GM12875 (cell line): ENCODE measurements around the gene LITAFD.

Experiments used
- H3K4me3 ChIP-seq: one replicate; pipeline ENCODE4 v1.5.1; 2011; ENCODE audit warnings: low read depth, low read length, control low read depth
- CTCF ChIP-seq: IDR thresholded peaks from 2 replicates; pipeline ENCODE4 v1.5.1; 2011; ENCODE audit warnings: low read depth, mild to moderate bottlenecking, control low read depth, inconsistent platforms, low read length, moderate library complexity, borderline replicate concordance; ENCODE audit not compliant: insufficient read depth

The LITAFD gene

GRCh38 chr16:8919089-8919933, 37.2 kb downstream of the LITAFD start:
- H3K4me3 ChIP-seq: no peak overlapping the region
- TF ChIP-seq CTCF: no peak

DNA sequence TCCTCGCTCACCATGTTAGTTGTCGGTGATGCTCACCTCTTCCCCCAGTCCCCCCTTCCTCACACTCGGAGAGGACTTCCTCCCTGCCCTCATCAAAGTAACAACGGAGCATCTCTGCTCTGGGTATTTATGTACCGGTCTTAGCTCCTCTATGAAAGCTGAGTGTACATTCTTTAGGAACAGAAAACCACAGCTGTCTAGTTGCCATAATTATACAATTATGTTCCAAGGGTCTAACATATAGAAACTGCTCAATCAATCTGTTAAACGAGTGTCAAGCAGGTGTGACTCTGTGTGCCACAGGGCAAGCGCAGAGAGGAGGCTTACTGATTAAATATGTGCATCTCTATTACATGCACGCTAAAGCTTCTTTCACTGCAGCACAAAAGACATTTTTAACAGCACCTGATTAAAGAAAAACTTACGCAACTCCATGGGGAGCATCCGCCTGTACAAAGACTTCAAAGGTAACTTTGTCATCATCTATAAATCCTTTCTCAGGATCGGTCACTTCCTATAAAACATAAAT, 37.8 kb downstream of the LITAFD start:
- TF ChIP-seq CTCF: no peak
- no peak overlapping the region for H3K4me3 ChIP-seq

GRCh38 chr16:8920645-8921346, 38.6 kb downstream of the LITAFD start:
- H3K4me3 ChIP-seq: no peak overlapping the region
- no peak for TF ChIP-seq CTCF

DNA sequence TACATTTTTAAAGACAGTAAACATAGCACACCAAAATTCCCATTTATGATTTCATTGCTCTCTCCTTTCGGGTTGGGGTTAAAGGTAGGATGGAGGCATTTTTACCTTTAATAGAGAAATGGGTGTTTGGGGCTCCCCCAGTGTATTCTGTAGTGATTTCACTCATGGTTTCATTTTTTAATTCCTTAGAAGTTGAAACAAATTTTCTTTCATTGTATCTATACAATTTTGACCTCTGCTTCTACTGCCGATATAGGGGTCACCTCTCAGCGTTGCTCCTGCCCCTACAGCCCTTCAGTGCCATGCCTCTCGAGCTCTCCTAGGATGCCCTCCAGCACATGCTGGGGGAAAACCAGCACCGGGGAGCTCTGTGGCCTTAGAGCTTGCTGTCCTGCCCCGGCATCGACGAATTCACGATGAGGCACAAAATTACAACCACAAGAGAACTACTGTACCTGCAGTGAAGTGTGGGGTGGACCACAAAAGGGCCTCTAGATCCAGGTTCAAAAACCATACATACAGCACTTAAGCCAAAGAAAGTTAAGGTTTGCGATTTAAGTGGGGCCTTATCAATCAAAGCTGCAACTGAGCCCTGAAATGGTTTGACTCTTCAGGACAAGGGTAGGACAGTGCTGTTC, 39.3 kb downstream of the LITAFD start:
- no peak for TF ChIP-seq CTCF
- no peak overlapping the region for H3K4me3 ChIP-seq

DNA sequence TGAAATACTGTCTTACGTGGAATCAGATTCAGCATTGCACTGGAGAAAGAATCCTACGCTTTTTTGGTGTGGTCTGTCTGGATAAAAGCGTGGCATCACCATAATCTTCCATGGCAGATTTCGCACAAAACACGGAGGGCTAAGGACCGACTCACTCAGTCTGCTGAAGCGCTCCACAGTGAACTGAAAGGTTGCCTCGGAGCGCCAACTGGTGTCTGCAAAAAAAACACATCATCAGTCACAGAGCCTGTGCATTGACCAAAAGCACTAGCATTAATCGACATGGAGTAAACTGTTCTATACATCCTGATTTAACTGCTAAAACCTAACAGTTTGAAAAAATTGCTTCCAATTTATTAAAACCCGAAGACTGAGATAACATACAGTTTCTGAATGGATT, 41.0 kb downstream of the LITAFD start:
- TF ChIP-seq CTCF: no peak
- H3K4me3 ChIP-seq: no peak overlapping the region

DNA sequence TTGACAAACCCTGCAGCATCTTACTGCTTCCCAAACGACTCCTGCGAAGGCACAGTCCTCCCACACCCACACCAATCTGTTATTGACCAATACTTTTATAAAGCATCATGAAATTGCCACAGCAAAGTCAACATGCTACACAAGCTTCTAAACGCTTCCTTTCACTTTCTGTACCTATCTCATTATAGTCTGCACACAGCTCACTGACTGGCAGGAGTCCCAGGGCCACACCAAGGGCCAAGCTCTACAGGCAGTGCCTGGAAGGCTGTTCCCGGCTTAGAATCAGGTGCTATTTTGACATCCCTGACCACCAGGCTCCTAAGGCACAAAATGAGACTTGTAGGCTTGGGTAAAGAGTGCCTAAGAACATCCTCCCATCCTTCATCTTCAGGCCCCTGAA, 42.1 kb downstream of the LITAFD start:
- no peak for TF ChIP-seq CTCF
- H3K4me3 ChIP-seq: no peak overlapping the region
